ENCODE data around the gene TTLL6.
"Not testable (repeated sequence)": the region's sequence is repeated elsewhere in the genome, so short reads cannot be mapped to it uniquely, and the experiment has no call there.

Gene TTLL6

DNA sequence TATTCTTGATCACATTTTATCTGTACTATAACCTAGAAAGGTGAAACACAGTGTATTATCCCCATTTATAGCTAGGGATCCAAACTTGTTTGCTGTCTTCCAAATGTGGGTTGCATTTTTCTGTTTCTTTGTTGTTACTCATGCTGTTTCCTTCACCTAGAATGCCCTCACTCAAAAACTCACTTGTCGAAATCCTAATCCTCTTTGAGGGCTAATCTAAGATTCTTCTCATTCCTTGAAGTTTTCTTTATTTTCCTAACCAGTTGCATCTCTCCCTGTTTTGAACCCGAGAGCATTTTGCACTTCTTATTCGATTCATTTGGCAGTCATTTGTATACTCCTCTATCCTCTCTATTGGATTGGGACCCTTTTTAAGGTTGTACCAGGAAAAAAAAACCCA lies 23.4 kb upstream of the TTLL6 start:
- H3K27me3 ChIP-seq (ENCODE audit: control insufficient read depth, low read length) = no peaks in the 10 kb centered on the region
- H3K36me3 ChIP-seq (ENCODE audit: control insufficient read depth, low read length) = no peaks in the 10 kb centered on the region
- no peak overlapping the region for H3K4me3 ChIP-seq (ENCODE audit: low read length)
- no peak overlapping the region for H3K27ac ChIP-seq (ENCODE audit: low read depth, low read length)
- H3K4me2 ChIP-seq (ENCODE audit: low read length) = no peak overlapping the region
- peaks cover 10% of the 10 kb centered on the region for H3K4me1 ChIP-seq (ENCODE audit: control insufficient read depth, low read length)
- no peaks in the 10 kb centered on the region for H4K20me1 ChIP-seq (ENCODE audit: control insufficient read depth, insufficient read depth, low read depth, low read length)
- TF ChIP-seq, protein P1, sequence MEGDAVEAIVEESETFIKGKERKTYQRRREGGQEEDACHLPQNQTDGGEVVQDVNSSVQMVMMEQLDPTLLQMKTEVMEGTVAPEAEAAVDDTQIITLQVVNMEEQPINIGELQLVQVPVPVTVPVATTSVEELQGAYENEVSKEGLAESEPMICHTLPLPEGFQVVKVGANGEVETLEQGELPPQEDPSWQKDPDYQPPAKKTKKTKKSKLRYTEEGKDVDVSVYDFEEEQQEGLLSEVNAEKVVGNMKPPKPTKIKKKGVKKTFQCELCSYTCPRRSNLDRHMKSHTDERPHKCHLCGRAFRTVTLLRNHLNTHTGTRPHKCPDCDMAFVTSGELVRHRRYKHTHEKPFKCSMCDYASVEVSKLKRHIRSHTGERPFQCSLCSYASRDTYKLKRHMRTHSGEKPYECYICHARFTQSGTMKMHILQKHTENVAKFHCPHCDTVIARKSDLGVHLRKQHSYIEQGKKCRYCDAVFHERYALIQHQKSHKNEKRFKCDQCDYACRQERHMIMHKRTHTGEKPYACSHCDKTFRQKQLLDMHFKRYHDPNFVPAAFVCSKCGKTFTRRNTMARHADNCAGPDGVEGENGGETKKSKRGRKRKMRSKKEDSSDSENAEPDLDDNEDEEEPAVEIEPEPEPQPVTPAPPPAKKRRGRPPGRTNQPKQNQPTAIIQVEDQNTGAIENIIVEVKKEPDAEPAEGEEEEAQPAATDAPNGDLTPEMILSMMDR (IDR thresholded peaks at IDR 0.05; ENCODE audit: low read depth, low read length, poor library complexity, severe bottlenecking) = no peak
- H3K9me3 ChIP-seq (ENCODE audit: control insufficient read depth, insufficient read depth, low read length) = no peaks in the 10 kb centered on the region
- no peaks in the 10 kb centered on the region for H3F3A ChIP-seq (ENCODE audit: control insufficient read depth, insufficient read depth)
- H3K79me2 ChIP-seq (ENCODE audit: control insufficient read depth, low read length) = no peaks in the 10 kb centered on the region
- H3K9me2 ChIP-seq (replicated peaks; ENCODE audit: control insufficient read depth, low read length) = no peaks in the 10 kb centered on the region

DNA sequence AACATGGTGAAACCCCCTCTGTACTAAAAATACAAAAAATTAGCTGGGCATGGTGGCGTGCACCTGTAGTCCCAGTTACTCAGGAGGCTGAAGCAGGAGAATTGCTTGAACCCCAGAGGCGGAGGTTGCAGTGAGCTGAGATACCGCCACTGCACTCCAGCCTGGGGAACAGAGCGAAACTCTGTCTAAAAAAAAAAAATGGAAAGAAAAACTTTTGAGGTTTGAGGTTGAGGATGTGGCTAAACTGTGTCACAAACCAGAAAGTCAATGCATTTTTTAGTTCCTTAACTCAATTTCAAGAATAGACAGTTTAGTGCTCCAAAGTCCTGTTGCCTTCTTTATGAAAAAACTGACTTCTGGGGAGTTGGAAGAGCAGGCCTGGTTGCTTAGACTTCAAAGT lies 20.4 kb upstream of the TTLL6 start:
- H3K9me2 ChIP-seq (replicated peaks; ENCODE audit: control insufficient read depth, low read length); H3K79me2 ChIP-seq (ENCODE audit: control insufficient read depth, low read length); H3K4me3 ChIP-seq (ENCODE audit: low read length); H3K9me3 ChIP-seq (ENCODE audit: control insufficient read depth, insufficient read depth, low read length); H3K4me2 ChIP-seq (ENCODE audit: low read length); H4K20me1 ChIP-seq (ENCODE audit: control insufficient read depth, insufficient read depth, low read depth, low read length); H3K27me3 ChIP-seq (ENCODE audit: control insufficient read depth, low read length); H3K27ac ChIP-seq (ENCODE audit: low read depth, low read length); H3K36me3 ChIP-seq (ENCODE audit: control insufficient read depth, low read length); H3F3A ChIP-seq (ENCODE audit: control insufficient read depth, insufficient read depth): not testable (repeated sequence)
- peaks cover 10% of the 10 kb centered on the region for H3K4me1 ChIP-seq (ENCODE audit: control insufficient read depth, low read length)

DNA sequence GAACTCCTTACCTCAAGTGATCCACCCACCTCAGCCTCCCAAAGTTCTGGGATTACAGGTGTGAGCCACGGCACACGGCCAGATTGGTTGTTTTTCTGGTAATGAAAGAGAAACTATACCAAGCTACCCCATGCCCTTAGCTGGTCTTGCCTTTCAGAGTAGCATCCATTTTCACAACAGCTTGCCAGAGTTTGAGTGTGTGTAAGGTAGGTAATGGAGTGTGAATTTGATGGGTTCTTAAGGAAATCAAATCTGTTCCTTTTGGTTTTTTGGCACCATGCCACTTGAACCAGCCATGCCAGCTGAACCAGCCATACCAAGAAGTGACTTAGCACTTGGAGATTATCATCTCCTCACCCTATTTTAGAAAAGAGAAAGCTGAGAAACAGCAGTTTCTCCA lies 18.9 kb upstream of the TTLL6 start:
- no peaks in the 10 kb centered on the region for H4K20me1 ChIP-seq (ENCODE audit: control insufficient read depth, insufficient read depth, low read depth, low read length)
- H3K4me3 ChIP-seq (ENCODE audit: low read length) = no peak overlapping the region
- H3K4me1 ChIP-seq (ENCODE audit: control insufficient read depth, low read length) = peaks cover 9% of the 10 kb centered on the region
- H3K9me3 ChIP-seq (ENCODE audit: control insufficient read depth, insufficient read depth, low read length) = no peaks in the 10 kb centered on the region
- no peaks in the 10 kb centered on the region for H3F3A ChIP-seq (ENCODE audit: control insufficient read depth, insufficient read depth)
- H3K9me2 ChIP-seq (replicated peaks; ENCODE audit: control insufficient read depth, low read length) = no peaks in the 10 kb centered on the region
- H3K27me3 ChIP-seq (ENCODE audit: control insufficient read depth, low read length) = no peaks in the 10 kb centered on the region
- no peak overlapping the region for H3K4me2 ChIP-seq (ENCODE audit: low read length)
- no peaks in the 10 kb centered on the region for H3K36me3 ChIP-seq (ENCODE audit: control insufficient read depth, low read length)
- H3K79me2 ChIP-seq (ENCODE audit: control insufficient read depth, low read length) = peaks cover 5% of the 10 kb centered on the region
- TF ChIP-seq EZH2phosphoT487 (IDR thresholded peaks at IDR 0.05; ENCODE audit: borderline replicate concordance, low read length) = no peak
- TF ChIP-seq, protein P1 (IDR thresholded peaks at IDR 0.05; ENCODE audit: low read depth, low read length, poor library complexity, severe bottlenecking) = no peak
- H3K27ac ChIP-seq (ENCODE audit: low read depth, low read length) = no peak overlapping the region

DNA sequence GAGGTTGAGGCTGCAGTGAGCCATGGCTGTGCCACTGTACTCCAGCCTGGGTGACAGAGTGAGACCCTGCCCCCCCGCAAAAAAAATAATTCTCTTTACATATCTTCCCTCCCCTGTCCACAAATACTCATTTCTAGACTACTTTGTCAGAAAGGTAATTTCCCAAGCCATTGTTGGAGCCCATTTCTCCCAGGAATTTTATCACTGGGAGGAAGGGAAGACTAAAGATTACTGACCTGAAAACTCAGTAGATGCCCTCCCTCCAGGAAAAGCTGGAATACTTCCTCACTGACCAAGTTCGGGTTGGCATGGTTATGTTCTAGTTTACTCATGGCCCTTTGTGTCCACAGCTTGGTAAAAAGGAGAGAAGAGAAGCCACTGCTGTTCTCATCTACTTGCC lies 17.9 kb upstream of the TTLL6 start:
- Histone ChIP-seq H3K36me3 (ENCODE audit: control insufficient read depth, low read length) (no peaks in the 10 kb centered on the region), H4K20me1 (ENCODE audit: control insufficient read depth, insufficient read depth, low read depth, low read length) (no peaks in the 10 kb centered on the region), H3F3A (ENCODE audit: control insufficient read depth, insufficient read depth) (no peaks in the 10 kb centered on the region), H3K9me2 (replicated peaks; ENCODE audit: control insufficient read depth, low read length) (no peaks in the 10 kb centered on the region), H3K79me2 (ENCODE audit: control insufficient read depth, low read length) (peaks cover 5% of the 10 kb centered on the region), H3K27ac (ENCODE audit: low read depth, low read length) (no peak overlapping the region), H3K27me3 (ENCODE audit: control insufficient read depth, low read length) (no peaks in the 10 kb centered on the region), H3K4me3 (ENCODE audit: low read length) (no peak overlapping the region), H3K4me2 (ENCODE audit: low read length) (no peak overlapping the region), H3K4me1 (ENCODE audit: control insufficient read depth, low read length) (peaks cover 7% of the 10 kb centered on the region), H3K9me3 (ENCODE audit: control insufficient read depth, insufficient read depth, low read length) (no peaks in the 10 kb centered on the region)
- TF ChIP-seq, protein P1 (IDR thresholded peaks at IDR 0.05; ENCODE audit: low read depth, low read length, poor library complexity, severe bottlenecking) = no peak
- TF ChIP-seq EZH2phosphoT487 (IDR thresholded peaks at IDR 0.05; ENCODE audit: borderline replicate concordance, low read length) = no peak

All from DOHH2 (cell line).